Adrenal gland (tissue), 12 donors: ENCODE measurements around the gene L2HGDH. TPM values are rescaled to one million over a fixed set of nuclear protein-coding genes. Genes with fewer than 3 reads are reported as not detected.

Experiments
- DNase-seq, 7 donors: peaks; one replicate each; pipeline ENCODE4 v3.0.0-alpha.2; 2019 to 2020
- H3K27ac ChIP-seq, 5 donors: fragments of 200-600 bp; sonication (generic) in 4 of 5; 1 replicate in 3 of 5; 2 replicates in 2 of 5; pipeline versions ENCODE4 v1.5.1 to v1.8.0; 2016 to 2020; ENCODE audit warnings: mild to moderate bottlenecking in 1 of 5
- H3K27me3 ChIP-seq: fragments of 200-600 bp; 2 replicates; pipeline ENCODE4 v1.8.0; 2021
- H3K36me3 ChIP-seq, 2 donors: fragments of 200-600 bp; replicated peaks in 1 of 2; 1 replicate in 1 of 2; 2 replicates in 1 of 2; pipeline versions ENCODE4 v1.5.1 to v1.8.0; 2018 to 2022
- H3K4me1 ChIP-seq, 2 donors: fragments of 200-600 bp; replicated peaks in 1 of 2; 1 replicate in 1 of 2; 2 replicates in 1 of 2; pipeline versions ENCODE4 v1.5.1 to v1.8.0; 2018 to 2021
- H3K4me3 ChIP-seq, 4 donors: fragments of 200-600 bp; sonication (generic) in 3 of 4; one replicate each; pipeline ENCODE4 v1.5.1; 2016 to 2018
- H3K9me3 ChIP-seq, 3 donors: fragments of 200-600 bp; sonication (generic) in 1 of 3; replicated peaks in 1 of 3; 1 replicate in 2 of 3; 2 replicates in 1 of 3; pipeline versions ENCODE4 v1.5.1 to v1.8.0; 2016 to 2021
- POLR2A ChIP-seq, 2 donors: fragments of 450-650 bp; IDR thresholded peaks; one replicate each; pipeline ENCODE4 v1.6.1; 2017; ENCODE audit warnings: antibody characterized with exemption in 2 of 2, mild to moderate bottlenecking in 2 of 2, moderate library complexity in 1 of 2
- WGBS, 4 donors: extraction: QIAGEN DNeasy Blood & Tissue Kit in 2 of 4; methylation state at CpG; one replicate each; pipeline versions ENCODE4 v1.1.5 to v1.1.7; 2013 to 2017; 5-methylcytosine and 5-hydroxymethylcytosine counted together
- intact Hi-C, 2 donors: fragments of 100-400 bp; cut with DNase I; formaldehyde crosslinking; loops; one replicate each; pipeline versions ENCODE4 v1.14.1 to v1.15.0; 2022 to 2023
- polyA plus RNA-seq, 3 donors: library from polyadenylated mRNA; stranded (reverse); fragments of 200-250 nt in 2 of 3; fragments of 350-450 nt in 1 of 3; fragmentation: Illumina TruSeq in 1 of 3; extraction: RNeasy Lipid Tissue Mini Kit (QIAGEN cat#74804) in 1 of 3; gene quantifications; one replicate each; pipeline ENCODE4 v1.2.3, GENCODE V29; 2013 to 2014
- total RNA-seq, 9 donors: library from RNA; depleted of rRNA in 4 of 9; stranded (reverse); fragments of >200 nt in 4 of 9; fragments of 120-200 nt in 1 of 9; fragmentation: NEBNext Ultra II Directional in 1 of 9; extraction: Animal tissue kit (Norgen Biotek cat#: 25700) in 1 of 9; gene quantifications; one replicate each; pipeline versions ENCODE4 v1.1.0 to v1.2.4, GENCODE V29; 2013 to 2023
- TF ChIP-seq, protein P1 (sequence below), 6 experiments: fragments of 450-650 bp in 4 of 6; fragments of 200-600 bp in 2 of 6; sonication (generic) in 1 of 6; IDR thresholded peaks; 1 replicate in 5 of 6; 2 replicates in 1 of 6; pipeline versions ENCODE4 v1.5.1 to v1.8.0; 2016 to 2021; ENCODE audit warnings: antibody characterized with exemption in 6 of 6, mild to moderate bottlenecking in 2 of 6, moderate library complexity in 1 of 6
- donor health status: healthy with polysubstance abuse.
- donor health status: Bipolar disorder and iron deficiency.
- donor health status: DM: yes; HTN: yes; CAD: no.
- donor health status: DM: no; HTN: no; CAD: no.
- donor health status: DM: no; HTN: no; CAD: no.
- donor health status: DM: yes; HTN: yes; CAD: no.

L2HGDH gene
- total and polyA plus RNA-seq, 12 donors = 1.2 to 8.9 (median 4.8) TPM

DNA sequence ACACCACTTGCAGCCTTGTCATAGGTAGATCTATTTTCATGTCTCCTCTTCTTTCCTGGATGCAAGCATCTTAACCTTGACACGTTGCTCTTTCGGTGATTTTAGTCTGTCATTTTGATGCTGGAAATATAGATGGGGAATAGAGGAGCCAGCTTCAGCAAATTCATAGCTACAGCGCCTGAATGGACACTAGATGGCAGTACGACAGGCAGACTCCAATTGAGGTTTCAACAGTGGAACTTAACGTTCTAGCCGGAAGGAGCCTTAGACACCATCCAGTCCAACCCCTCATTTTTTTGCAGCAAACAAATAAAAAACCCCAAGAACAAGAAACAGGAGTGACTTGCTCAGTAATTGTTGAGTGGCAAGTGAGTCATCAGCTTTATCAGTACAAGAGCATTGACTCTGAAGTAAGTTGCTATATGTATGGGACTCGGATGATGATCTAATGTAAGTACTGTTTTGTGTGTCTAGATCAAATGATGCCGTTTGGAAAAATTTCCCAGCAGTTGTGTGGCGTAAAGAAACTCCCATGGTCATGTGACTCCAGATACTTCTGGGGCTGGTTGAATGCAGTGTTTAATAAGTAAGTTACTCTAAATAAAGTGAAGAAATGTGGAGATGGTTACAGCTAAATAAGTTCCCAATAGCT, 9.1 kb upstream of the L2HGDH start:
- H3K27me3 ChIP-seq = no peaks in the 10 kb centered on the region
- H3K4me1 ChIP-seq = peaks cover 7 to 18% of the 10 kb centered on the region in 2 donors
- peak overlapping the region in 1 of 4 donors; percentile 30 for H3K4me3 ChIP-seq
- H3K27ac ChIP-seq = peak overlapping the region in 4 of 5 donors; percentile 38 to 78 (median 64)
- peaks cover 0 to 23% of the 10 kb centered on the region in 2 donors for H3K36me3 ChIP-seq
- intact Hi-C loops = loop anchor here in 1 of 2 donors (5.0 to 10.0 kb wide), 2 partner anchors 74 to 211 kb away; partner anchors contain the start of genes CDKL1 and MAP4K5
- WGBS, 4 donors = 3% methylated on average over 9 of the region's 9 CpGs
- H3K9me3 ChIP-seq = no peaks in the 10 kb centered on the region
- TF ChIP-seq, protein P1, sequence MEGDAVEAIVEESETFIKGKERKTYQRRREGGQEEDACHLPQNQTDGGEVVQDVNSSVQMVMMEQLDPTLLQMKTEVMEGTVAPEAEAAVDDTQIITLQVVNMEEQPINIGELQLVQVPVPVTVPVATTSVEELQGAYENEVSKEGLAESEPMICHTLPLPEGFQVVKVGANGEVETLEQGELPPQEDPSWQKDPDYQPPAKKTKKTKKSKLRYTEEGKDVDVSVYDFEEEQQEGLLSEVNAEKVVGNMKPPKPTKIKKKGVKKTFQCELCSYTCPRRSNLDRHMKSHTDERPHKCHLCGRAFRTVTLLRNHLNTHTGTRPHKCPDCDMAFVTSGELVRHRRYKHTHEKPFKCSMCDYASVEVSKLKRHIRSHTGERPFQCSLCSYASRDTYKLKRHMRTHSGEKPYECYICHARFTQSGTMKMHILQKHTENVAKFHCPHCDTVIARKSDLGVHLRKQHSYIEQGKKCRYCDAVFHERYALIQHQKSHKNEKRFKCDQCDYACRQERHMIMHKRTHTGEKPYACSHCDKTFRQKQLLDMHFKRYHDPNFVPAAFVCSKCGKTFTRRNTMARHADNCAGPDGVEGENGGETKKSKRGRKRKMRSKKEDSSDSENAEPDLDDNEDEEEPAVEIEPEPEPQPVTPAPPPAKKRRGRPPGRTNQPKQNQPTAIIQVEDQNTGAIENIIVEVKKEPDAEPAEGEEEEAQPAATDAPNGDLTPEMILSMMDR (IDR thresholded peaks at IDR 0.05) = peak; percentile 78 to 88 (median 83)
- TF ChIP-seq POLR2A (IDR thresholded peaks at IDR 0.05) = no peak
- DNase-seq = peak; percentile 54 to 87 (median 73)

DNA sequence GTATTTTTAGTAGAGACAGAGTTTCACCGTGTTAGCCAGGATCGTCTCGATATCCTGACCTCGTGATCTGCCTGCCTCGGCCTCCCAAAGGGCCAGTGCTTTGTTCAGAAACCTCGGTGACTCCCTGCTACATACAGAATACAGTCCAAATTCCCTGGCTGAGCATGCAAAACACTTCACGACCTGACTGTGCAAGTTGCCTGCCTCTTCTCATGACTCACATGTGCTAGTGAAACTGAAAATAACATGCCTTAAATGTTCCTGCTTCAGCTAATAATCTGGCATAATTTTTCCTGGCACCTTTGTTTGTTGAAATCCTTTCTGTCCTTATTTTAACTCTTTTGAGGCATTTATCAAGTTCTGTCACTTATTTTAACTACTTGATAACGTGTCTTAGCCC, 8.3 kb upstream of the L2HGDH start:
- Histone ChIP-seq H3K9me3 (no peaks in the 10 kb centered on the region), H3K36me3 (peaks cover 0 to 15% of the 10 kb centered on the region in 2 donors), H3K4me3 (no peak overlapping the region), H3K4me1 (peaks cover 7 to 18% of the 10 kb centered on the region in 2 donors), H3K27me3 (no peaks in the 10 kb centered on the region), H3K27ac (peak overlapping the region in 3 of 5 donors; percentile 52 to 78 (median 77))
- TF ChIP-seq, protein P1 (IDR thresholded peaks at IDR 0.05) = no peak
- no peak for TF ChIP-seq POLR2A (IDR thresholded peaks at IDR 0.05)
- intact Hi-C loops = loop anchor here in 1 of 2 donors (5.0 to 10.0 kb wide), 2 partner anchors 75 to 212 kb away; partner anchors contain the start of genes CDKL1 and MAP4K5
- no peak for DNase-seq
- 63 to 71% (median 65%) methylated on average over 8 of the region's 8 CpGs for WGBS, 4 donors

DNA sequence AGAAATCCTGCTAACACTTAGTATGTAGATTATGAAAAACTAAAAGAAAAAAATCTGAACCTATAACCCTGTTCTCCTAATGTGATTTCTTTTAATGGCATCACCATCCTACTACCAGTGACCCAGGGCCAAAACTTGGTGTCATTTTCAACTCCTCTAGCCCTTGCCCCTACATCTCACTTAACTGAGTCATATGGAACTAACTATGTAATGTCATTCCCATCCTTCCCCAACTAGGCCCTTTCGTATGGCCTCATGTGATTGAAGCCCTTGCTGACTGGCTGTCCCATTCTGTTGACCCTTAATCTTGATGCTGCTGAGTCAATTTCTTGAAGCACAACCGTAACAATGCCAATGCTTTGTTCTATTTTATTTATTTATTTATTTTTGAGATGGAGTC, 7.7 kb upstream of the L2HGDH start:
- DNase-seq = no peak
- WGBS, 4 donors = 80 to 97% (median 92%) methylated on average over 2 of the region's 2 CpGs
- Histone ChIP-seq H3K36me3 (peaks cover 0 to 10% of the 10 kb centered on the region in 2 donors), H3K27me3 (no peaks in the 10 kb centered on the region), H3K27ac (no peak overlapping the region), H3K4me3 (no peak overlapping the region), H3K9me3 (no peaks in the 10 kb centered on the region), H3K4me1 (peaks cover 7 to 18% of the 10 kb centered on the region in 2 donors)
- TF ChIP-seq POLR2A (IDR thresholded peaks at IDR 0.05) = no peak
- TF ChIP-seq, protein P1 (IDR thresholded peaks at IDR 0.05) = no peak
- intact Hi-C loops = loop anchor here (5.0 to 10.0 kb wide), 2 partner anchors 75 to 213 kb away; partner anchors contain the start of genes MAP4K5 (in 2 of the 2) and CDKL1 (in 1 of the 2)

DNA sequence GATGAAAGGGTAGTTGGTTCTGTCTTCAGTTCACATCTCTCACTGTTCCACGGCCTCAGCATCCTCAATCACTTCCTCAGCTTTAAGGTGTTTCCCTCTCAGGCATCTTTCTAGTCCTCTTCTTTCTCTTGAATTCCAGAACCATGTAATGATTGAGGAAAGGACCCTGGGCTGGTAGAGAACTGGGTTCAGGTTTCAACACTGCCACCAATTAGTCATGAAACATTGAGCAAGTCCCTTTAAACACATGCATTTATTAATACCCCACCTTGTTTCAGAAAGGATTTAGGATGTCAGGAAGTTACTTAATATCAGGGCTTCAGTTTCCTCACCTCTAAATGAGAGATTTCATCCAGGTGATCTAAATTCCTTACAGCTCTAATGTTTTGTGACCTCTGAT, 7.3 kb upstream of the L2HGDH start:
- peaks cover 0 to 8% of the 10 kb centered on the region in 2 donors for H3K36me3 ChIP-seq

More for the DNA sequence above, 7.3 kb upstream of the L2HGDH start:
- Histone ChIP-seq H3K4me3 (no peak overlapping the region), H3K9me3 (no peaks in the 10 kb centered on the region), H3K27me3 (no peaks in the 10 kb centered on the region), H3K4me1 (peaks cover 7 to 18% of the 10 kb centered on the region in 2 donors), H3K27ac (no peak overlapping the region)
- intact Hi-C loops = loop anchor here in 1 of 2 donors (5.0 kb wide), 1 partner anchor 213 kb away; the partner anchor contains the start of gene MAP4K5
- no peak for DNase-seq
- TF ChIP-seq, protein P1 (IDR thresholded peaks at IDR 0.05) = no peak
- no peak for TF ChIP-seq POLR2A (IDR thresholded peaks at IDR 0.05)
- 80 to 94% (median 87%) methylated on average over 1 of the region's 1 CpG for WGBS, 4 donors
